ENCODE results near the gene FHIT.

The FHIT gene

GRCh38 chr3:59877263-59878037, 1373.8 kb downstream of the FHIT start:
- Histone ChIP-seq H3K27ac (ENCODE audit: insufficient read depth, low read length, poor library complexity, severe bottlenecking) (no peak overlapping the region), H3K4me1 (ENCODE audit: control insufficient read depth, insufficient read depth, low read length, poor library complexity, severe bottlenecking) (no peaks in the 10 kb centered on the region), H3K36me3 (ENCODE audit: control insufficient read depth, insufficient read depth, low read length) (no peaks in the 10 kb centered on the region), H3K9me3 (ENCODE audit: control insufficient read depth, low read length) (no peaks in the 10 kb centered on the region), H3K4me3 (ENCODE audit: insufficient read depth, low read depth, low read length, poor library complexity, severe bottlenecking) (no peak overlapping the region), H3K27me3 (replicated peaks; ENCODE audit: control insufficient read depth, insufficient read depth, low read length, poor library complexity, severe bottlenecking) (no peaks in the 10 kb centered on the region)
- DNase-seq = no peak

- no peaks in the 10 kb centered on the region for H3K36me3 ChIP-seq (ENCODE audit: control insufficient read depth, insufficient read depth, low read length)
- H3K9me3 ChIP-seq (ENCODE audit: control insufficient read depth, low read length) = no peaks in the 10 kb centered on the region
- no peaks in the 10 kb centered on the region for H3K27me3 ChIP-seq (replicated peaks; ENCODE audit: control insufficient read depth, insufficient read depth, low read length, poor library complexity, severe bottlenecking)
- H3K4me3 ChIP-seq (ENCODE audit: insufficient read depth, low read depth, low read length, poor library complexity, severe bottlenecking) = no peak overlapping the region
- H3K27ac ChIP-seq (ENCODE audit: insufficient read depth, low read length, poor library complexity, severe bottlenecking) = no peak overlapping the region
- H3K4me1 ChIP-seq (ENCODE audit: control insufficient read depth, insufficient read depth, low read length, poor library complexity, severe bottlenecking) = no peaks in the 10 kb centered on the region
- no peak for DNase-seq
Measured at GRCh38 chr3:59876533-59877062, 1374.7 kb downstream of the FHIT start.

GRCh38 chr3:59873576-59874230, 1377.5 kb downstream of the FHIT start:
- no peaks in the 10 kb centered on the region for H3K27me3 ChIP-seq (replicated peaks; ENCODE audit: control insufficient read depth, insufficient read depth, low read length, poor library complexity, severe bottlenecking)
- no peak overlapping the region for H3K4me3 ChIP-seq (ENCODE audit: insufficient read depth, low read depth, low read length, poor library complexity, severe bottlenecking)
- H3K27ac ChIP-seq (ENCODE audit: insufficient read depth, low read length, poor library complexity, severe bottlenecking) = no peak overlapping the region
- no peaks in the 10 kb centered on the region for H3K36me3 ChIP-seq (ENCODE audit: control insufficient read depth, insufficient read depth, low read length)
- DNase-seq = no peak
- H3K4me1 ChIP-seq (ENCODE audit: control insufficient read depth, insufficient read depth, low read length, poor library complexity, severe bottlenecking) = no peaks in the 10 kb centered on the region
- no peaks in the 10 kb centered on the region for H3K9me3 ChIP-seq (ENCODE audit: control insufficient read depth, low read length)

GRCh38 chr3:59872128-59872527, 1379.1 kb downstream of the FHIT start:
- Histone ChIP-seq H3K36me3 (ENCODE audit: control insufficient read depth, insufficient read depth, low read length) (no peaks in the 10 kb centered on the region), H3K27ac (ENCODE audit: insufficient read depth, low read length, poor library complexity, severe bottlenecking) (no peak overlapping the region), H3K4me3 (ENCODE audit: insufficient read depth, low read depth, low read length, poor library complexity, severe bottlenecking) (no peak overlapping the region), H3K4me1 (ENCODE audit: control insufficient read depth, insufficient read depth, low read length, poor library complexity, severe bottlenecking) (no peaks in the 10 kb centered on the region), H3K27me3 (replicated peaks; ENCODE audit: control insufficient read depth, insufficient read depth, low read length, poor library complexity, severe bottlenecking) (no peaks in the 10 kb centered on the region), H3K9me3 (ENCODE audit: control insufficient read depth, low read length) (no peaks in the 10 kb centered on the region)
- DNase-seq = no peak

GRCh38 chr3:59867185-59868002, 1383.9 kb downstream of the FHIT start:
- Histone ChIP-seq H3K9me3 (ENCODE audit: control insufficient read depth, low read length) (no peaks in the 10 kb centered on the region), H3K27ac (ENCODE audit: insufficient read depth, low read length, poor library complexity, severe bottlenecking) (no peak overlapping the region), H3K4me1 (ENCODE audit: control insufficient read depth, insufficient read depth, low read length, poor library complexity, severe bottlenecking) (no peaks in the 10 kb centered on the region), H3K36me3 (ENCODE audit: control insufficient read depth, insufficient read depth, low read length) (no peaks in the 10 kb centered on the region), H3K4me3 (ENCODE audit: insufficient read depth, low read depth, low read length, poor library complexity, severe bottlenecking) (no peak overlapping the region), H3K27me3 (replicated peaks; ENCODE audit: control insufficient read depth, insufficient read depth, low read length, poor library complexity, severe bottlenecking) (no peaks in the 10 kb centered on the region)
- no peak for DNase-seq

GRCh38 chr3:59866076-59866475, 1385.2 kb downstream of the FHIT start:
- Histone ChIP-seq H3K9me3 (ENCODE audit: control insufficient read depth, low read length) (no peaks in the 10 kb centered on the region), H3K4me3 (ENCODE audit: insufficient read depth, low read depth, low read length, poor library complexity, severe bottlenecking) (no peak overlapping the region), H3K27me3 (replicated peaks; ENCODE audit: control insufficient read depth, insufficient read depth, low read length, poor library complexity, severe bottlenecking) (no peaks in the 10 kb centered on the region), H3K27ac (ENCODE audit: insufficient read depth, low read length, poor library complexity, severe bottlenecking) (no peak overlapping the region), H3K4me1 (ENCODE audit: control insufficient read depth, insufficient read depth, low read length, poor library complexity, severe bottlenecking) (no peaks in the 10 kb centered on the region), H3K36me3 (ENCODE audit: control insufficient read depth, insufficient read depth, low read length) (no peaks in the 10 kb centered on the region)
- DNase-seq = no peak

GRCh38 chr3:59865351-59865750, 1385.9 kb downstream of the FHIT start:
- DNase-seq = no peak
- H3K4me3 ChIP-seq (ENCODE audit: insufficient read depth, low read depth, low read length, poor library complexity, severe bottlenecking) = no peak overlapping the region
- H3K4me1 ChIP-seq (ENCODE audit: control insufficient read depth, insufficient read depth, low read length, poor library complexity, severe bottlenecking) = no peaks in the 10 kb centered on the region
- no peaks in the 10 kb centered on the region for H3K36me3 ChIP-seq (ENCODE audit: control insufficient read depth, insufficient read depth, low read length)
- no peaks in the 10 kb centered on the region for H3K9me3 ChIP-seq (ENCODE audit: control insufficient read depth, low read length)
- H3K27ac ChIP-seq (ENCODE audit: insufficient read depth, low read length, poor library complexity, severe bottlenecking) = no peak overlapping the region
- H3K27me3 ChIP-seq (replicated peaks; ENCODE audit: control insufficient read depth, insufficient read depth, low read length, poor library complexity, severe bottlenecking) = no peaks in the 10 kb centered on the region

GRCh38 chr3:59862686-59863085, 1388.6 kb downstream of the FHIT start:
- H3K4me1 ChIP-seq (ENCODE audit: control insufficient read depth, insufficient read depth, low read length, poor library complexity, severe bottlenecking) = no peaks in the 10 kb centered on the region
- H3K27ac ChIP-seq (ENCODE audit: insufficient read depth, low read length, poor library complexity, severe bottlenecking) = no peak overlapping the region
- H3K36me3 ChIP-seq (ENCODE audit: control insufficient read depth, insufficient read depth, low read length) = no peaks in the 10 kb centered on the region
- DNase-seq = no peak
- no peaks in the 10 kb centered on the region for H3K9me3 ChIP-seq (ENCODE audit: control insufficient read depth, low read length)
- H3K4me3 ChIP-seq (ENCODE audit: insufficient read depth, low read depth, low read length, poor library complexity, severe bottlenecking) = no peak overlapping the region
- no peaks in the 10 kb centered on the region for H3K27me3 ChIP-seq (replicated peaks; ENCODE audit: control insufficient read depth, insufficient read depth, low read length, poor library complexity, severe bottlenecking)

- no peaks in the 10 kb centered on the region for H3K27me3 ChIP-seq (replicated peaks; ENCODE audit: control insufficient read depth, insufficient read depth, low read length, poor library complexity, severe bottlenecking)
- no peaks in the 10 kb centered on the region for H3K9me3 ChIP-seq (ENCODE audit: control insufficient read depth, low read length)
- H3K27ac ChIP-seq (ENCODE audit: insufficient read depth, low read length, poor library complexity, severe bottlenecking) = no peak overlapping the region
- no peak overlapping the region for H3K4me3 ChIP-seq (ENCODE audit: insufficient read depth, low read depth, low read length, poor library complexity, severe bottlenecking)
- no peaks in the 10 kb centered on the region for H3K36me3 ChIP-seq (ENCODE audit: control insufficient read depth, insufficient read depth, low read length)
- no peaks in the 10 kb centered on the region for H3K4me1 ChIP-seq (ENCODE audit: control insufficient read depth, insufficient read depth, low read length, poor library complexity, severe bottlenecking)
- peak; percentile 25 to 54 (median 28) for DNase-seq
Measured at GRCh38 chr3:59857589-59858346, 1393.5 kb downstream of the FHIT start.
